Measurements from ENCODE around the gene NCEH1.

NCEH1 gene

GRCh38 chr3:172700256-172700655, 10.6 kb downstream of the NCEH1 start:
- Mint-ChIP-seq H3K9me3 (no peaks in the 10 kb centered on the region), H3K4me3 (no peak overlapping the region)

GRCh38 chr3:172699031-172699430, 11.8 kb downstream of the NCEH1 start:
- no peaks in the 10 kb centered on the region for H3K9me3 Mint-ChIP-seq
- H3K27ac Mint-ChIP-seq = no peak overlapping the region
- ATAC-seq (ENCODE audit: low read depth) (no peak), DNase-seq (ENCODE audit: low spot score in 2 of 2) (no peak)
- no peaks in the 10 kb centered on the region for H3K27me3 Mint-ChIP-seq
- no peak overlapping the region for H3K4me3 Mint-ChIP-seq
- peaks cover 9% of the 10 kb centered on the region for H3K36me3 Mint-ChIP-seq
- peaks cover 24% of the 10 kb centered on the region for H3K4me1 Mint-ChIP-seq

More at GRCh38 chr3:172700256-172700655, 10.6 kb downstream of the NCEH1 start:
- DNase-seq (ENCODE audit: low spot score in 2 of 2) = no peak
- Mint-ChIP-seq H3K27me3 (no peaks in the 10 kb centered on the region), H3K4me1 (peaks cover 26% of the 10 kb centered on the region), H3K36me3 (peaks cover 5% of the 10 kb centered on the region), H3K27ac (no peak overlapping the region)
- ATAC-seq (ENCODE audit: low read depth) = no peak

DNA sequence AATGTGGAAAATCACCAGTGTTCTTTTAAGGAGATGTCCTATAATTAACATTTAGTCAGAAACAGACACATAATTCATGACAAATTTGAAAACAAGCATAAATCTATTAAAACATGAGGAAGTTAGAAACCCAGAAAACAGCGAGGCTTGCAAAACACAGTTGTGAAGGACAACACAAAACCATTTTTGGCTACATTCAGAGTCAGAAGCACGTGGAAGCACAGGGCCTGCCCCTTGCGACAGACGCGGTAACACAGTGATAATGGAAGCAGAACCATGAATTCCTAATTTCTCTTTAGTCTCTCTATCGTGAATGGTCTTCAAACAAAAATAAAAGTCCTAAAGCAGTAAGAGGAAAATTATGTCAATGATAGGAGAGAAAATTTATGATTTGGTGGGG, 12.2 kb downstream of the NCEH1 start:
- ATAC-seq (ENCODE audit: low read depth) = no peak
- Mint-ChIP-seq H3K4me1 (peaks cover 22% of the 10 kb centered on the region), H3K27me3 (no peaks in the 10 kb centered on the region), H3K27ac (no peak overlapping the region), H3K4me3 (no peak overlapping the region), H3K36me3 (peaks cover 9% of the 10 kb centered on the region), H3K9me3 (no peaks in the 10 kb centered on the region)
- no peak for DNase-seq (ENCODE audit: low spot score in 2 of 2)

DNA sequence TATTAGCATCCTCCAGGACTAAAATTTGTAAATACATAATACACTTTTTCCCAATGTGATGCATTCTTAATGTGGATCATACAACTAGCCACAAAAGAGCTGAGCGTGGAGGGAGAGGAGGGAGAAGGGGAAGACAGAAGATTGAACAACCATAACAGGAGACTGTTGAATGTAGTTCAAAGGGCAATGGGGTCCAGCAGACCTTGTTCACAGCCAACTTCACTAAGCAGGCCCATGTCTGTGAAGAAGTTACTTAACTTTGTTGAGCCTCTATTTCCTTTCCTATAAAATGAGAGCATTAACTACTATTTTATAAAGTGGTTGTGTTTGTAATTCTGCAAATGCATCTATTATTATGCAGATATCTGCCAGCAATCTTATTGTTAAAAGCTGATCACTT, 13.3 kb downstream of the NCEH1 start:
- no peak for ATAC-seq (ENCODE audit: low read depth)
- Mint-ChIP-seq H3K9me3 (no peaks in the 10 kb centered on the region), H3K27me3 (no peaks in the 10 kb centered on the region), H3K36me3 (peaks cover 9% of the 10 kb centered on the region), H3K4me3 (no peak overlapping the region), H3K27ac (no peak overlapping the region), H3K4me1 (peaks cover 28% of the 10 kb centered on the region)
- DNase-seq (ENCODE audit: low spot score in 2 of 2) = no peak

GRCh38 chr3:172696357-172696756, 14.5 kb downstream of the NCEH1 start:
- H3K36me3 Mint-ChIP-seq = peaks cover 6% of the 10 kb centered on the region
- no peak overlapping the region for H3K27ac Mint-ChIP-seq
- H3K4me3 Mint-ChIP-seq = no peak overlapping the region
- no peak for ATAC-seq (ENCODE audit: low read depth)
- no peak for DNase-seq (ENCODE audit: low spot score in 2 of 2)
- H3K9me3 Mint-ChIP-seq = no peaks in the 10 kb centered on the region
- H3K4me1 Mint-ChIP-seq = peaks cover 24% of the 10 kb centered on the region
- no peaks in the 10 kb centered on the region for H3K27me3 Mint-ChIP-seq

- Mint-ChIP-seq H3K36me3 (peaks cover 4% of the 10 kb centered on the region), H3K27ac (peak overlapping the region; percentile 42), H3K4me1 (peaks cover 22% of the 10 kb centered on the region), H3K9me3 (no peaks in the 10 kb centered on the region), H3K27me3 (no peaks in the 10 kb centered on the region), H3K4me3 (no peak overlapping the region)
- DNase-seq (ENCODE audit: low spot score in 2 of 2) (no peak), ATAC-seq (ENCODE audit: low read depth) (no peak)
These were observed 16.2 kb downstream of the NCEH1 start for GRCh38 chr3:172694573-172695246.

GRCh38 chr3:172692751-172693338, 18.0 kb downstream of the NCEH1 start:
- H3K27ac Mint-ChIP-seq = peak overlapping the region; percentile 48
- H3K4me3 Mint-ChIP-seq = no peak overlapping the region
- no peak for DNase-seq (ENCODE audit: low spot score in 2 of 2)
- no peaks in the 10 kb centered on the region for H3K9me3 Mint-ChIP-seq
- ATAC-seq (ENCODE audit: low read depth) = peak; percentile 48
- H3K27me3 Mint-ChIP-seq = no peaks in the 10 kb centered on the region
- H3K4me1 Mint-ChIP-seq = peaks cover 16% of the 10 kb centered on the region
- peaks cover 6% of the 10 kb centered on the region for H3K36me3 Mint-ChIP-seq

GRCh38 chr3:172690936-172691335, 19.9 kb downstream of the NCEH1 start:
- H3K36me3 Mint-ChIP-seq = peaks cover 10% of the 10 kb centered on the region
- peaks cover 16% of the 10 kb centered on the region for H3K4me1 Mint-ChIP-seq
- ATAC-seq (ENCODE audit: low read depth) = no peak
- H3K4me3 Mint-ChIP-seq = no peak overlapping the region
- no peak overlapping the region for H3K27ac Mint-ChIP-seq
- H3K9me3 Mint-ChIP-seq = no peaks in the 10 kb centered on the region
- DNase-seq (ENCODE audit: low spot score in 2 of 2) = no peak
- no peaks in the 10 kb centered on the region for H3K27me3 Mint-ChIP-seq

DNA sequence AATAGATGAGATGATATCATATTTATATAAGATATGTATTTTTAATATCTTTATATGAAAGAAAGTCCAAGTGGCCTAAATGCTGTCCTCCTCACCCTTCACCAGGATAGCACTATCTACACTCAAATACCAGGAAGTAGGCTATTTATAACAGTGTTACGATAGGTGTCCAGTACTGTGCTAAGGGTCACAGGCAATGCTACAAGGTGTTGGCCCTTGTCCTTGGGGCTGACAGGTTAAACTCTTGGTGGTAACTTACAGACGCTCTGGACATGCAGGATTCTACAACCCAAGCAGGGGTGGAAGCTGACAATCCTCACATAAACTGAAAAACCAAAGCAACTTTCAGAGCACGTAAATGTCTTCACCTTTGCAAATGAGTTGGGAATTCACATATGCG, 22.3 kb downstream of the NCEH1 start:
- peaks cover 12% of the 10 kb centered on the region for H3K4me1 Mint-ChIP-seq
- no peak for DNase-seq (ENCODE audit: low spot score in 2 of 2)
- no peak for ATAC-seq (ENCODE audit: low read depth)
- no peaks in the 10 kb centered on the region for H3K9me3 Mint-ChIP-seq
- no peak overlapping the region for H3K27ac Mint-ChIP-seq
- H3K4me3 Mint-ChIP-seq = no peak overlapping the region
- peaks cover 8% of the 10 kb centered on the region for H3K36me3 Mint-ChIP-seq
- H3K27me3 Mint-ChIP-seq = no peaks in the 10 kb centered on the region

DNA sequence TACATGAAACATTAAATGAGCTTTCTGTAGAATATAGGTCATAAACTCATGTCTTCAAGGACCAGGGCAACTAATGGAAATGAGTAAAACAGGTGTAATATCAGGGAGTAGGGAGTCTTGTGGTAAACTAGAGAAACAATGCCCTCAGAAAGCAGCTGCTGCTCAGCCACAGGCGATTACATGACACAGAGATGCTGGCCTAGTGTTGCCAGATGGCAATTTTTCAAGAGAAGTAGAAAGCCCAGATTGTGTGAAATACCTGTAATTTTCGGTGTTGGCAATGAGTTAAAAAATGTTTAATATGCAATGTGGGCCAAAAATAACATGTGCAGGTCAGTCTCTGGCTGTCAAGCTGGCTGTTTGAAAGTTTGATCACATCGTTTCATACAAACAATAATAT, 23.4 kb downstream of the NCEH1 start:
- no peaks in the 10 kb centered on the region for H3K9me3 Mint-ChIP-seq
- H3K36me3 Mint-ChIP-seq = peaks cover 11% of the 10 kb centered on the region
- H3K27me3 Mint-ChIP-seq = no peaks in the 10 kb centered on the region
- DNase-seq (ENCODE audit: low spot score in 2 of 2) (no peak), ATAC-seq (ENCODE audit: low read depth) (no peak)
- H3K4me1 Mint-ChIP-seq = peaks cover 6% of the 10 kb centered on the region
- H3K27ac Mint-ChIP-seq = no peak overlapping the region
- no peak overlapping the region for H3K4me3 Mint-ChIP-seq

DNA sequence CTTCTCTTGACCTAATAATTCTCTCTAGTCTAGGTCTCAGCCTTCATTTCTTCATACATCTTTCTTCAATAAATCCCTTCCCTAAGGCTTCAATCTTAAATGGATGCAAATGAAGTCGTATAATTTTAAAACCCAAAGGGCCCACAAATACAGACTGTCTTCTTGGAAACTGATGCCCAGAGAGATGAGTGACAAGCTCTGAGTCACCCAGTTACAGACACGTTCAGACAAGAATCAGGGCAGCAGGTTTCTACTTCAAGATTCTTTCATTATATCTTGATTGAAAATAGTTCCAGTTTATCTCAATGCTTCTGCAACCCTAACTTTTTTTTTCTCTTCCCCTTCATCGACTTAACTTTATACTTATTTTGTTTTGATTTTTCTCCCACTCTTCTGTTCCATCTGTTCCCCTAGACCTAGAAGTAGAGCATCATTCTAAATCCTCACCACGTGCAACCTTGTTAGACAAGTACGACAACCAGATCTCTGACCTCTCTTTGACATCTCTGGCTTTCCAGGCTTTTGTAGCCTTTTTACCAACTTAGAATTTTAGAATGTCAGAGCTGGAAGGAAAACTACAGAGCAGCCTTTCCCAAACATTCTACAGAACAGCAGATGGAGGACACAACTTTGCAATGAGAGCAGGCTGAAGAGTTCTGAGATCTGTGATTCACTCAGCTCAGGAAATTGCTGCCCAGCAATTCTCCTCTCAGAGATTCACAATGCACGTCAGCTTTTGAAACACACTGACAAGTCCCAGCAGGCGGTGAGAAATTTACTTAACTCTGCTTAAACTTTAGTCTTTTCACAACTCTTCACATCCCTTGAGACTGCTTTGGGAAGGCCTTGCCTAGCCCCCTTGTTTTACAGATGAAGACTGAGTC, 25.3 kb downstream of the NCEH1 start:
- Mint-ChIP-seq H3K27me3 (no peaks in the 10 kb centered on the region), H3K36me3 (peaks cover 14% of the 10 kb centered on the region), H3K9me3 (no peaks in the 10 kb centered on the region), H3K27ac (peak overlapping the region; percentile 1), H3K4me1 (peaks cover 5% of the 10 kb centered on the region), H3K4me3 (no peak overlapping the region)
- ATAC-seq (ENCODE audit: low read depth) (no peak), DNase-seq (ENCODE audit: low spot score in 2 of 2) (no peak)

- DNase-seq (ENCODE audit: low spot score in 2 of 2) = no peak
- Mint-ChIP-seq H3K27ac (no peak overlapping the region), H3K27me3 (no peaks in the 10 kb centered on the region), H3K4me1 (peaks cover 8% of the 10 kb centered on the region), H3K36me3 (peaks cover 15% of the 10 kb centered on the region), H3K4me3 (no peak overlapping the region), H3K9me3 (peaks cover 1% of the 10 kb centered on the region)
- ATAC-seq (ENCODE audit: low read depth) = no peak
These were observed 30.2 kb downstream of the NCEH1 start for GRCh38 chr3:172680684-172681083.

DNA sequence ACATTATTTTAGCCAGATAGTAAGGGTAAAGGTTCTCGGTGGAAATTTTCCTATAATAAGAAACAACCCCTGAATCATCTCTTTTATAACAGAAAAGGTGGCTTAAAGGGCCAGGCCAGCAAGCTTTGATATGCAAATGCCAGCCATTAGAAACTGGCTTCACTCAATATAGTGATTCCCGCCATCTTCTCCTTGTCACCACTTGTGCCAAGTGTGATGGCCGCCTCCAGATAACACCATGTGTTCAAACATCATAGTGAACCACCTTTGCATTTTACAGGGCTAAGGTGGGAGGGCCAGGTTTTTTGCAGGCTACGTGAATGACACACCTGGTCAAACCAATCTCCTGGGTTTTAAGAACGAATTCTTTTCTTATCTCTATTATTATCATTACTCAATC, 31.3 kb downstream of the NCEH1 start:
- H3K27ac Mint-ChIP-seq = no peak overlapping the region
- H3K9me3 Mint-ChIP-seq = peaks cover 1% of the 10 kb centered on the region
- ATAC-seq (ENCODE audit: low read depth) (no peak), DNase-seq (ENCODE audit: low spot score in 2 of 2) (no peak)
- peaks cover 14% of the 10 kb centered on the region for H3K36me3 Mint-ChIP-seq
- peaks cover 10% of the 10 kb centered on the region for H3K4me1 Mint-ChIP-seq
- H3K4me3 Mint-ChIP-seq = no peak overlapping the region
- H3K27me3 Mint-ChIP-seq = no peaks in the 10 kb centered on the region

DNA sequence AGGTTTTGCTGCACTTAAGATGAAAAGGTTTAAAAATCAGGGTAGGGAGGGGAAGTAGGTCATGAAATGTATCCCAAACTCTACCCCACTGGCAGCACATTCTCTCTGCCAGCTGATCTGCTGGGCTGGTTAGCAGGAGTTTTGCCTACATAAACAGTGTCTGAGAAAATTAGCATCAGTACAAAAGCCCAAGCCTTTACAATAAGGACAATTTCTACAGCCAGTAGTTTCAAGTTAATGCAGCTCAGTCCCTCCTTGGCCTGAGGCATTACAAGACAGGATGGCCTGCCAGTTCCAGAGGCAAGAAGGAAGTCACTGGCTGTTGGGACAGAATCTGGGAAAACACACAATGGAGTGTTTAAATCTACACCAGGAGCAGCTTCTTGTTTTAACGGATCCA, 32.8 kb downstream of the NCEH1 start:
- no peaks in the 10 kb centered on the region for H3K27me3 Mint-ChIP-seq
- H3K4me3 Mint-ChIP-seq = no peak overlapping the region
- peaks cover 14% of the 10 kb centered on the region for H3K36me3 Mint-ChIP-seq
- H3K27ac Mint-ChIP-seq = no peak overlapping the region
- no peak for ATAC-seq (ENCODE audit: low read depth)
- peaks cover 1% of the 10 kb centered on the region for H3K9me3 Mint-ChIP-seq
- peaks cover 10% of the 10 kb centered on the region for H3K4me1 Mint-ChIP-seq
- no peak for DNase-seq (ENCODE audit: low spot score in 2 of 2)

Data from memory B cell (primary cell).